ENCODE results near the gene PLEKHJ1.
"Not testable (repeated sequence)": the region's sequence is repeated elsewhere in the genome, so short reads cannot be mapped to it uniquely, and the experiment has no call there.

PLEKHJ1 gene

DNA sequence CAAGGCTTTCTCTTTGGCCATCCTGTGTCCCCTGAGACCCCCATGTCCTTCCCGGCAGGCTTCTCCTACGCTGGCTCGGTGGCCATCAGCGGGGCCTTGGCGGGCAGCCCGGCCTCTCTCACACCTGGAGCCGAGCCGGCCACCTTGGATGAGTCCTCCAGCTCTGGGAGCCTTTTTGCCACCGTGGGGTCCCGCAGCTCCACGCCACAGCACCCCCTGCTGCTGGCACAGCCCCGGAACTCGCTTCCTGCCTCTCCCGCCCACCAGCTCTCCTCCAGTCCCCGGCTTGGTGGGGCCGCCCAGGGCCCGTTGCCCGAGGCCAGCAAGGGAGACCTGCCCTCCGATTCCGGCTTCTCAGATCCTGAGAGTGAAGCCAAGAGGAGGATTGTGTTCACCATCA lies 14.2 kb downstream of the PLEKHJ1 start:
- DNase-seq (ENCODE audit: low read depth, low spot score) = no peak

DNA sequence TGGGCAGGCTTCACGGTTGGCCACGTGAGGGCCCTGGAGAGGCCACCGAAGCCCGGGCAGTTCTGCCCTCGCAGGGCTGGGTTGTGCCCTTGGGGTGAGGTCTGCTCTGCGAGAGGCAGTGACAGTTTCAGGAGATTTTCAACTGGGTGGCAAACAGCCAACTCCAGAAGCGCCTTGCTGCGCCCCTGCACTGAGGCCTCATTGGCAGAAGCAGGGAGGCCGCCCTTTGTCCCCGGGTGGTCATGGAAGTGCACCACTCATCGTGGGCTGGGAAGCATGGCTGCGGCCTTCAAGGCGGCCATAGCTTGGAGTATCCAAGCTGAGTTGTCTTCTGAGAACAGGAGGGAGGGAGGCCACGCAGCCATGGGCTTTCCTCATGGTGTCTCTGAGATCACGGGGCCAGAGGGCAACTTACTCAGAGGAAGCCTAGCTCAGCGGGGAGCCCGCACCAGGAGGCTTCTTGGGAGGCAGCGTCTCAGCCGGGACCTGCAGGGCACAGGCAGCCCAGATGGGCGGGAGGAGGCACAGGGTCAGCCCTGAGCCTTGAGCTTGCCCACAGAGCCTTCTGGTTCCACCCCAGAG lies 14.8 kb downstream of the PLEKHJ1 start:
- DNase-seq (ENCODE audit: low read depth, low spot score) = no peak

DNA sequence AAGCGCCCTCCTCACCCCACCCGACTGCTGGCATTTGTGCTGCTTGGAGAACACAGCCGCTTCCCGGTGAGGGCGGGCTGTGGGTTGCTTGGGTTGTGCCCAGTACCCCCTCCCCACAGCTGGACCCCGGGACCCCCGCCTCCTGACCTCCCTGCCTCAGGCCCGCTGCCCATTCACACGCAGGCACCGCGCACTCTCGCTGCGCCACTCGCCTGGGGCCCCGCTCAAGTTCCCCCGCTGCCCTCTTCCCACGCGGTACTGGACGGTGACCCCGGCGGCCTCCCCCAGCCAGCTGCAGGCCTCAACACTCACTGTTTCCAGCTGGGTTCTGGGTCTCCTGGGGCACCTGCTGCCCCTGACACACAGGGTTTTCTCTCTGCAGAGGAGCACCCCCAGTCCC lies 16.4 kb downstream of the PLEKHJ1 start:
- DNase-seq (ENCODE audit: low read depth, low spot score) = no peak

DNA sequence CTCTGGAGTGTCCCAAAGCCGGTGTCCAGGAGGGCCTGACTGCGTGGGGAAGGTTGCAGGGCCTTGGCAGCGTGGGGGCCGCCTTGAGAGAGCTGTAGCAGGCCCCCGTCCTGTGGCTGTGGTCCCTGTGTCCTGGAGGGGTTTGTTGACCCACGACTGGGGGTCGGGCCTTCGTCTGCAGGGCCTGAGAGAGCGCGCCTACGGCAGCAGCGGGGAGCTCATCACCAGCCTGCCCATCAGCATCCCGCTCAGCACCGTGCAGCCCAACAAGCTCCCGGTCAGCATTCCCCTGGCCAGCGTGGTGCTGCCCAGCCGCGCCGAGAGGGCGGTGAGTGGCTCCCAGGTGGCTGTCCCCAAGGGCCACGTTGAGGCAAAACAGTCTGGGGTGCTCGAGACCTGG lies 18.5 kb downstream of the PLEKHJ1 start:
- DNase-seq (ENCODE audit: low read depth, low spot score) = no peak

DNA sequence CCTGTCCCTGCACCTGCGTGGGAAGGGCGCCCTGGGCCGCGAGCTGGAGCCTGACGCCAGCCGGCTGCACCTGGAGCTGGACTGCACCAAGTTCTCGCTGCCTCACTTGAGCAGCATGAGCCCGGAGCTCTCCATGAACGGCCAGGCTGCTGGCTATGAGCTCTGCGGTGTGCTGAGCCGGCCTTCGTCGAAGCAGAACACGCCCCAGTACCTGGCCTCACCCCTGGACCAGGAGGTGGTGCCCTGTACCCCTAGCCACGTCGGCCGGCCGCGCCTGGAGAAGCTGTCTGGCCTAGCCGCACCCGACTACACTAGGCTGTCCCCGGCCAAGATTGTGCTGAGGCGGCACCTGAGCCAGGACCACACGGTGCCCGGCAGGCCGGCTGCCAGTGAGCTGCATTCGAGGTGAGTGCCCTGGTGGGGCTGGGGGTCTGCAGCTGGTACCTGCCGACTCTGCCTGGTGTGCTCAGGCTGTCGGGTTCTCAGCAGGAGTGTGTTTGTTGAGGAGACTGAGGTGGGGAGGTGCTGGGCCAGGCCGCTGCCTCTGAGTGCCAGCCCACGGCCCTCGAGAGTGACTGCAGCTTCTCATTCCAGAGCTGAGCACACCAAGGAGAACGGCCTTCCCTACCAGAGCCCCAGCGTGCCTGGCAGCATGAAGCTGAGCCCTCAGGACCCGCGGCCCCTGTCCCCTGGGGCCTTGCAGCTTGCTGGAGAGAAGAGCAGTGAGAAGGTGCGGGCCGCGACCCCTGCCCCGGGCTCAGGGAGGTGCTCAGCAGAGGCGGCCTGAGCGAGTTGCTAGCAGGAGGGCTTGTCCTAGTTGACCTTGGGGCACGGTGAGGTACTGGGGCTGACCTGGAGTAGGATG lies 19.5 kb downstream of the PLEKHJ1 start:
- no peak for DNase-seq (ENCODE audit: low read depth, low spot score)

DNA sequence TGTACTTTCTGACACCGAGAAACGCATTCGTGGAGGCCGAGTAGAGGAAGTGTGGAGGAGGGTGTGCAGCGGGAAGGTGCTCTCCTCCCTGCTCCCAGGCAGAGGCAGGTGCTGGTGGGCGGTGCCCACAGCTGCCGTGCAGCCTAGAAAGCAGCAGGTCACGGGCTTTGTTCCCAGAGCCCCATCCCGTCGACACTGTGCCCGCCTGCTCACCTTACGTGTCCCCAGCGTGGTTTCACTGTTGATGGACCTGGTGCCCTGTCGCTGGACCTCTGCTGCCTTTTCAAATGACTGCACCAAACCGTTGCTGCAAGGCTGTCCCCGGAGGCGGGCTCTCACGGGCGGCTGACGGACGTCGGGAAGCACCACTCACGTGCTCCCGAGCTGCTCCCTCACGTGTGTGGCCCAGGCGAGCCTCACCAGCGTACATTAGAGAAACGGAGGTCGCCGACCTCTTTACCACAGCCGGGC lies 20.8 kb downstream of the PLEKHJ1 start:
- DNase-seq (ENCODE audit: low read depth, low spot score) = no peak

DNA sequence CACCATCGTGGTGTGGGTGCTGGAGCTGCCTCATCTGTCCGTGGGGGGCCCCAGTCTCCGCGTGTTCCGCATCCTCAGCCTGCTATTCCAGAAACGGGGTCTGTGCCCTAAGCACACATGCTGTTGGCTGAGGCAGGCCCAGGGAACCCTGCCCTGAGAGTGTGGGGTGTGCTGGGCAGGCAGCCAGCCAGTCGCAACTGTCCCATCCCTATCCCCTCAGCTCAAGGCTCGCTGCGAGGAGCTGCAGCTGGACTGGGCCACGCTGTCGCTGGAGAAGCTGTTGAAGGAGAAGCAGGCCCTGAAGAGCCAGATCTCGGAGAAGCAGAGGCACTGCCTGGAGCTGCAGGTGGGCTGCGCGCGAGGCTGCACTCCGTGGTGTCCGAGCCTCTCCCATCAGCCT lies 21.9 kb downstream of the PLEKHJ1 start:
- no peak for DNase-seq (ENCODE audit: low read depth, low spot score)

DNA sequence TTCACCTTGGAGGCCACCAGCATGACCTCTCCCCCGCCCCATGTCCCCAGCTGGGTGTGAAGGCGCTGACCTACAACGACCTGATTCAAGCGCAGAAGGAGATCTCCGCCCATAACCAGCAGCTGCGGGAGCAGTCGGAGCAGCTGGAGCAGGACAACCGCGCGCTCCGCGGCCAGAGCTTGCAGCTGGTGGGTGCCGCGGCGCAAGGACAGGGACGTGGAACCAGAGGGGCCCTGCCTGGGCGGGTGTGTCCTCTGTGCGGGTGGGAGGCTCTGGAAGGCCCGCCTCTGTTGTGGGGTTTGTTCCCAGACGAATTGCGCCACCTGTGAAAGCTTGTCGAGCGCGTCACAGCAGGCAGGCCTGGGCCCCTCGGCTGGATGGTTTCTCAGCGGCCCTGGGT lies 22.3 kb downstream of the PLEKHJ1 start:
- DNase-seq (ENCODE audit: low read depth, low spot score) = no peak

DNA sequence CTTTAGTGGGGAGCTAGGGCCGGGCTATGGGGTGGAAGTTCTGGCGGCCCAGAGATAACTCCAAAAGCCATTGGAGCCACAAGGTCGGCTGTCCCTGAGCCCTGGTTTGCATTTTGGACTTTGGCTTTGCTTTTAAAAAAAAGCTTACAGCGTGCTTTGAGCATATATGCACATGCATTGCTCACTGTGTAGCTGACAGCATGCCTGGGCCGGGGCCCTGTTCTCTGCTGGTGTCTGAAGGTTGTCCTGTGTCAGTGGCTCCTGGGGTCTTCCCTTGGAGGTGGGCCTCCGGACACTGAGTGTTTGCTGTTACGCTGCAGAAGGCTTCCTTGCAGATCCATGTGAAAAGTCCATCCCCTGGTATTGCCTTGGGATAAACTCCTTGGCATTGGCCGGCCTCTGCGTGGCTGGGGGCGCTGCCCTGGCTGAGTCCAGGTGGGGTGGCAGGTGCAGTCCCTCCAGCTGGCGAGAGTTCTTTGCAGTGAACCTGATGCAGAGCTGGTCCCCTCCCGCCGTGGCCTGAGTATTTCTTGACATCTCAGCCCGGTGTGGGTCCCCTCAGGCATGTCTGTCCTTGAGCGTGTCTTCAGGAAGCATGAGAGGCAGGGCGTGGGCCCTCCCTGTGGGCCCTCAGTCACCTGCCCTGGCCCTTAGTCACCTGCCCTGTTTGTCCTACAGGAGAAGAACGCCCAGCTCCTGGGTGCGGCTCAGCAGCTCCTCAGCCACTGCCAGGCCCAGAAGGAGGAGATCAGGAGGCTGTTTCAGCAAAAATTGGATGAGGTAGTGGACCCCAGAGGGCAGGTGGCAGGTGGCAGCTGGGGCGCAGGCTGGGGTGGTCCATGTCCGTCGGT lies 23.0 kb downstream of the PLEKHJ1 start:
- DNase-seq (ENCODE audit: low read depth, low spot score) = no peak

DNA sequence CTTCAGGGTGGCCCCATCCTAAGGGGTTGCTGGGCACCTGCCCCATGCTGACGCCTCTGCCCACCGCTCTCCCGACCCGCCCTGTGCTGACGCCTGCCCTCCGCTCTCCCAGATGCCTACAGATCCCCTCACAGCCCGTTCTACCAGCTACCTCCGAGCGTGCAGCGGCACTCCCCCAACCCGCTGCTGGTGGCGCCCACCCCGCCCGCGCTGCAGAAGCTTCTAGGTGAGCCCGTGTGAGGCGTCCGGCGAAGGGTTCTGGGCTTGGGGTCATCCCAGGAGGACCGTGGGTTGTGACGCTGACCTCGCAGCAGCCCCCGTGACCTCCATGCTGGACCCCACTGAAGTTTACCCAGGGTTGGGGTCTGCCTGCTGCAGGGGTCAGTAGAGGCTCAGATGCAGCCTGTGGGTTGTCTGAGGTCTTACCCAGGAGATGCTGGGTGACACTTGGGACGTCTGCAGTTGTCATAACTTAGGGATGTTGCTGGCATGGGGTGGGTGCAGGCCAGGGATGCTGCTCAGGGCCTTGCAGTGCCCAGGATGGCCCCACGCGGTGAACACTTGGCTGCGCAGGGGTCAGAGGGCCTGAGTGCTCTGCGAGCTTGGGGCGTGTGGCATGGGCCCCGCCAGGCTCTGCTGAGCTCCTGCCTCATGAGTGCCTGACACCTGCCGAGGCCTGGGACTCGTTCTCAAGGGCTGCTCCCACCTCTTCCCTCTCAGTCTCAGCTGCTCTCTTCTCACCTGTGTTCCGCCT lies 25.0 kb downstream of the PLEKHJ1 start:
- no peak for DNase-seq (ENCODE audit: low read depth, low spot score)

DNA sequence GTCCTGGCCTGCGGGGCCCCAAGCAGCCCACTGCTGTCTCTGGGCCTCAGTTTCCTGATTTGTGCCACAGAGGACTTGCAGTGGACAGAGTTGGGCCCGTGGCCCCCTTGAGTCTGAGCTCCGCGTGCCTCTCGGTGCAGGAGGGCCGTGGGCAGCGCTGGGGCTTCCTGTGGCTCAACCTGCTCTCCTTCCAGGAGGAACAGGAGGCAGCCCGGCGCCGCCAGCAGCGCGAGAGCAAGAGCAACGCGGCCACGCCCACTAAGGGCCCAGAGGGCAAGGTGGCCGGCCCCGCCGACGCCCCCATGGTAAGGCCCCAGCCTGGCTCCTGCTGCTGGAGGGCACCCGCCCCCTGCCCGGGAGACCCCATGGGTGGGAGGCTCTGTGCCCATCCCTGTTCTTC lies 25.9 kb downstream of the PLEKHJ1 start:
- no peak for DNase-seq (ENCODE audit: low read depth, low spot score)

DNA sequence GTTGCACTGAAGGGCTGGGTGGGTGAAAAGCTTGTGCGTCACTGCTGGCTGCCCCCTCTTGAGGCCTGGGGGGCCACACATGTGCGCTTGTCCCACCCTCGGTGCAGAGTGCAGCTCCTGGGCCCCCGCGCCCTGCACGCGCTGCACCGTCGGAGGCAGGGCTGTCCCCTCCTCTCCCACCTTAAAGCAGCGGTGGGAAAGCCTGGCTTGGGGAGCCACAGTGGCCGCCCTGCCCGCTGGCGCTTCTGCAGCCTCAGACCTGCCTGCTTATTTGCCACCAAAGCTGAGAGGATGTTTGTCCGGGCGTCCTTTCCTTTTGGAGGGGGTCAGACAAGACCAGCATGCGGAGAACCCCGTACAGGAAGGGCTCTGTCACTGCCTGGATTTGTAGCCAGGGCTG lies 26.7 kb downstream of the PLEKHJ1 start:
- no peak for DNase-seq (ENCODE audit: low read depth, low spot score)

DNA sequence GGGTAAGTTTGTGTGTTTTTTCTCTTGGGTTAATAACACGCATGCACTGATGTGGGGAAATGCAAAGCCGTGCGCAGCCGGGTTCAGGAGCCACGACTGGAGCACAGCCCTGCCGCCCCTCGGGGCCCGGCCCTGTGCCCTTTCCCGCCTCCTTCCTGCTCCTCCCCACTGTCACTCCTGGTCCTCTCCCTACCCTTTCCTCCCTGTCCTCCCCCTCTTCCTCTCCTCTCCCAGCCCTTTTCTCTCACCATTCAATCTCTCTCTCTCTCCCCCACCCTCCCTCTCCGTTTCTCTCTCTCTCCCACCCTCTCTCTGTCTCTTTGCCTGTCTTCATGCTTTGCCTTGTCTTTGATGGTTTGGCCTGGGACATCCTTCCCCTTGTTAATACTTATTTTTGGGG lies 27.2 kb downstream of the PLEKHJ1 start:
- DNase-seq (ENCODE audit: low read depth, low spot score) = no peak

DNA sequence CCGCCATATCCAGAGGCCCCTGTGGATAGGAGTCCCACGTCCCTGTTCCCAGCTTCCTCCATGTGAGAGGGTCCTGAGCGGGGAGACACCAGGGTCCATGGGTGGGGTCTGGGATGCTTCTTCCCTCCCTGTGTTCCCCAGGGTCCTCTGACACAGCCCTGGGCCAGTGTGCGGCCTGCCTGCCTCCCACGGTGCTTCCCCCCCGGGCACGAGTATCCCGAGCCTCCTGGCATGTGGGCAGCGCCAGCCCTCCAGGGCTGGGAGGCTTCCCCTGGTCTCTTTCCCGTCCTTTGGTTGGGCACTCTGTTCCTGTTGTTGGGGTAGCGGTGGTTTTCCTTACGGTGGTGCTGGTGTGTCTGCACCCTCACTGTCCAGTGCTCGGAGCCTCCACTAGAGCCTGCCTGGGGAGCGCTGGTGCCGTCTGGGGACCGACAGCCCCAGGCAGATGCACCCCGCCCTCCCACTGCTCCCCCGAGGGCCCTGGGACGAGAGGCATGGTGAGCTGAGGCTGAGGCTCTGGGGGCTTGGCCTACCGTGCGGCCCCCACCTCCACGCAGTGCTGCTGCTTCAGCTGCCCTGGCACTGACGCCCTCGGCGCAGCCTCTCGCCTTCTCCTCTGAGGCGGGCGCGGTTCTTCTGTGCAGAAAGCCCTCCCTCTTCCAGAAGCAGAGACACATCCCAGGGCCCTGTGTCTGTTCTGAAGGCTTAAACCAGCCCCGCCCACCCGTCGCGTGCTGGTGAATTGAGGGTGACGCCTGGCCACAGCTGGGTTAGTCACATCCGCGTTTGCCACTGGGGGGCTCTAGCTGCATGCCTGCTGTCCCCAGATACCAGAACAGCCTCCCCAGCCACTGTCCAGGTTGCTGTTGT lies 27.9 kb downstream of the PLEKHJ1 start:
- DNase-seq (ENCODE audit: low read depth, low spot score) = no peak

DNA sequence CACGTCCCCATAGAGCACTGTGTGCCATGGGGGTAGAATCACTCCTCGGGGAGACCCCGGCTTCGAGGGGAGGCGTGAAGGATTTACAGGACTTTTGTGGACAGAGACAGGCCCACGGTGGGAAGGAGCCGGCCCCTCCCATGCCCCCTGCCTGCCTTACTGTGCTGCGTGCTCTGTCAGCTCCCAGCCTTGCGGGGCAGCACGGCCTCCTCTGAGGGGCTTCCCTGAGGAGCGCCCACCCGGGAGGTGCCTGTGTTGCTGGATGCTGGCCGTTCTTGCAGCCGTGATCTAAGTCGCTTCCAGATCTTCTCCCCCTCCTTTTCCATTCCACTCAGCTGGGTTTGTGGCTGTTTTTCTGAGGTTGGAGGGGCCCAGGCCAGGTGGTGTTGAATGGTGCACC lies 29.1 kb downstream of the PLEKHJ1 start:
- no peak for DNase-seq (ENCODE audit: low read depth, low spot score)

DNA sequence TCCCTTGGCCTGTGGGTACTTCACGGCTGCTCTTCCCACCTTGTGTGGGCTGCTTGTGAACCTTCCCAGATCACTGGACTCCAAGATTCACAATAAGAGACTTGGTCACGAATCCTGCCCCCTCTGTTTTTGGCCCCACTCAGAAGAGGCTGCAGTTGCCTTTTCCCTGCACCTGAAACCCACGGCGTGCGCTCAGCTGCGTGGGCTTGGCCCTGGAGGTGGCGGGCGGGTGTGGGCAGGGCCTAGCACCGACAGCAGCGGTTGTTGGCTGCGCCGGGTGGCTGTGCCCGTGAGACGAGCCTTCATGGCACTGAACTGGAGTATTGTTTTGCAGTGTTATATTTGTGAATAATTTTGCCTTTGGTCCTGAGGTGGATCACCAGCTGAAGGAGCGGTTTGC lies 33.8 kb downstream of the PLEKHJ1 start:
- DNase-seq (ENCODE audit: low read depth, low spot score) = no peak

DNA sequence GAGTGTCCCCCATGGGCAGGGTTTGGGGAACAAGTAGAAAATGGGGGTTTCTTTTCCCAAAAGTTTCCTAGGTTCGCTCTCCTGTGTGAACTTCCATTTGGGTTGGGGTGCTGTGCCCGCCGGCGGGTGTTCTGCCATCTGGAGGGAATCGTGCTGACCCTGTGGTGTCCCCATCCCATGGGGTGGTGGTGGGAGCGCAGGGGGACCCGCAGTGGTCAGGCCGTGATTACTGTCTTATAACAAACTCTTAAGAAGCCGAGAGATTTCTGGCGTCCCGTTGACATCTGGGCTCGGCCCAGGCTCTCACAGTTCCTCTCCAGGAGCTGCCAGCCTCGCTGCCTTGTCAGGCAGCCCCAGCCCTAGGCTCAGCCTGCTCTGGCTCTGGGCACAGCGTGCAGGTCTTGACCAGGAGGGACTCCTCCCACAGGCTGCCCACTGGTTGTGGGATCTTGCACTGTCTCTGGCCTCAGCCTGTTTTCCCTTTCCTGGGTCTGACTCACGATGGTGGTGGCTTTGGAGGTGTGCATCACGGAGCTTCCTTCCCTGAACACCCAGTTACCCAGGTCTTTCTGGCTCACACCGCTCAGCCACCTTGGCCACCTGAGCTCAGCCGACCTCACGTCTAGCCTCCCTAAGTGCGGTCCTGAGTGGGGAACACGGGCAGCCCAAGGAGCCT lies 34.5 kb downstream of the PLEKHJ1 start:
- no peak for DNase-seq (ENCODE audit: low read depth, low spot score)

DNA sequence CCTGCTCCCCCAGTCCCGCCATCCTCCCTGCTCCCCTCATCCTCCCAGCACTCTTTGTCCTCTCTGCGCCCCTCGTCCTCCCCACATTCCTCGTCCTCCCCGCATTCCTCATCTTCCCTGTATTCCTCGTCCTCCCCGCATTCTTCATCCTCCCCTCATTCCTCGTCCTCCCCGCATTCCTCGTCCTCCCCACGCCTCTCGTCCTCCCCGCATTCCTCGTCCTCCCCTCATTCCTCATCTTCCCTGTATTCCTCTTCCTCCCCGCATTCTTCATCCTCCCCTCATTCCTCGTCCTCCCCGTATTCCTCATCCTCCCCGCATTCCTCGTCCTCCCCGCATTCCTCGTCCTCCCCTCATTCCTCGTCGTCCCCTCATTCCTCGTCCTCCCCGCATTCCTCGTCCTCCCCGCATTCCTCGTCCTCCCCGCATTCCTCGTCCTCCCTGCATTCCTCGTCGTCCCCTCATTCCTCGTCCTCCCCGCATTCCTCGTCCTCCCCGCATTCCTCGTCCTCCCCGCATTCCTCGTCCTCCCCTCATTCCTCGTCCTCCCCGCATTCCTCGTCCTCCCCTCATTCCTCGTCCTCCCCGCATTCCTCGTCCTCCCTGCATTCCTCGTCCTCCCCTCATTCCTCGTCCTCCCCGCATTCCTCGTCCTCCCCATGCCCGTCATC lies 35.4 kb downstream of the PLEKHJ1 start:
- DNase-seq (ENCODE audit: low read depth, low spot score) = not testable (repeated sequence)

DNA sequence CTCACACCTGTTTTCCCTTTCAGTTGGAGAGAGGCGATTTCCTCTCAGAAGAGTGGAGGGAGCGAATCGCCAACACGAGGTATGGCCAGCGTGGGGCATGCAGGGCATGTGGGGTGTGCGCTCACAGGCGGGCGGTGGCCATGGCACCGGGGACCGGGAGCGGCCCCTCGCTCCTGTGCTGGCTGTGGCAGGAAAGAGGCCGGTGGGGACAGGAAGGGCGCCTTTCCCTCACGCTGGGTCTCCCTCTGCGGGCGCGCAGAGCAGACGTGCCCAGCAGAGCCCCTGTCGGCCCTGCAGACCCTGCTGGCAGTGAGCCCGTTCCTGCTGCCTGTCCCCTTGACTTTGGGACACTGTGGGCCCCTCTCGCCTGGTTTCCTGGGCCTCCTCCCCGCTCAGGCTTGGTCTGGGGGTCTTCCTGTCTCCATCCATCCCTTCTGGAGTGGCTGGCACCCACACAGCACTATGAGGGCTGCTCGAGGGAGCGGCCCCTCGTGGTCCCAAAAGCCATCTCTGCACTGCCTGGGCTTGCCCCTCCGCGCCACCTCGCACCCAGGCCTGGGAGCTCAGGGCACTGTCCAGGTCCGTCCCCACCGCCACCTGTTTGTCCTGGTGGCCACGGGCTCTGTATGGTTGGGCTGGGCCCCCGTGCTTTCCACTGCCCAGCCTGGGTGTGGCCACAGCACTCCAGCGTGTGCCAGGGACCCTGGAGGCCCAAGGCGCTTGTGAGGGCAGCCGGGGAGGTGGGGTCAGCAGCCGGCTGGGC lies 36.1 kb downstream of the PLEKHJ1 start:
- no peak for DNase-seq (ENCODE audit: low read depth, low spot score)

Data from activated CD4-positive, CD25-positive, alpha-beta regulatory T cell treated with anti-CD3 and anti-CD28 coated beads, Interleukin-2, amount 50 U/mL, for 16 hours (primary cell).